Activated B cell treated with CpG ODN at 0.5 μM for 24 hours (primary cell): ENCODE measurements around the gene C1QBP. TPM values are rescaled to one million over a fixed set of nuclear protein-coding genes. Genes with fewer than 3 reads are reported as not detected.

ENCODE experiments used
- ATAC-seq: fragments of 200-7000 bp; cut with Tn5 transposase; one replicate; pipeline ENCODE4 v1.10.0; 2021; ENCODE audit warnings: low read depth, mild to moderate bottlenecking, moderate library complexity
- CTCF ChIA-PET: fragments of 350-600 bp; sonication (Branson Sonifier 250); formaldehyde crosslinking; loops from one replicate; lab custom pipeline; 2021; ENCODE audit warnings: antibody characterized with exemption; lab: Charles Lee
- POLR2A ChIA-PET: fragments of 350-600 bp; sonication (Branson Sonifier 250); formaldehyde crosslinking; loops from one replicate; lab custom pipeline; 2021; ENCODE audit warnings: antibody characterized with exemption; lab: Charles Lee
- DNase-seq: peaks from one replicate; pipeline ENCODE4 v3.0.0; 2022
- H3K27ac Mint-ChIP-seq: one replicate; pipeline ENCODE4 v1.8.0; 2020; ENCODE audit warnings: mixed read lengths
- H3K27me3 Mint-ChIP-seq: one replicate; pipeline ENCODE4 v1.8.0; 2021; ENCODE audit warnings: mixed read lengths
- H3K36me3 Mint-ChIP-seq: one replicate; pipeline ENCODE4 v1.8.0; 2021; ENCODE audit warnings: low read depth, mixed read lengths
- H3K4me1 Mint-ChIP-seq: one replicate; pipeline ENCODE4 v1.8.0; 2021; ENCODE audit warnings: mixed read lengths
- H3K4me3 Mint-ChIP-seq: one replicate; pipeline ENCODE4 v1.8.0; 2020; ENCODE audit warnings: mild to moderate bottlenecking, mixed read lengths
- H3K9me3 Mint-ChIP-seq: one replicate; pipeline ENCODE4 v1.8.0; 2020; ENCODE audit warnings: mixed read lengths
- CTCF ChIP-seq: fragments of 200-600 bp; IDR thresholded peaks from one replicate; pipeline ENCODE4 v1.8.0; 2022; ENCODE audit warnings: antibody characterized with exemption, mild to moderate bottlenecking
- intact Hi-C: fragments of 100-400 bp; cut with micrococcal nuclease; formaldehyde crosslinking; loops from one replicate; pipeline ENCODE4 v1.15.1; 2024
- total RNA-seq: library from RNA; stranded (reverse); gene quantifications from 2 replicates; pipeline ENCODE4 v1.2.3, GENCODE V29; 2022

Gene C1QBP
- total RNA-seq, 1 donor from 2014 or later = 160 TPM

- H3K4me1 Mint-ChIP-seq = peaks cover 26% of the 10 kb centered on the region
- no peaks in the 10 kb centered on the region for H3K9me3 Mint-ChIP-seq
- H3K27ac Mint-ChIP-seq = no peak overlapping the region
- no peak for TF ChIP-seq CTCF
- intact Hi-C loops = no loop called here
- no peak overlapping the region for H3K4me3 Mint-ChIP-seq
- ChIA-PET CTCF (interaction anchor here (1.9 kb wide), 1 partner anchor 14 kb away, joined by 7 read pairs; the partner anchor contains the start of gene C1QBP), POLR2A (interaction anchor here (0.7 kb wide), 1 partner anchor 38 kb away, joined by 3 read pairs; no protein-coding TSS in a partner anchor)
- no peak for ATAC-seq
- H3K36me3 Mint-ChIP-seq = peaks cover 89% of the 10 kb centered on the region
- no peak for DNase-seq
- no peaks in the 10 kb centered on the region for H3K27me3 Mint-ChIP-seq
These were observed 13.1 kb downstream of the C1QBP start for GRCh38 chr17:5425826-5426225.

- no peak for ATAC-seq
- H3K9me3 Mint-ChIP-seq = no peaks in the 10 kb centered on the region
- no peak overlapping the region for H3K4me3 Mint-ChIP-seq
- peaks cover 91% of the 10 kb centered on the region for H3K36me3 Mint-ChIP-seq
- H3K27me3 Mint-ChIP-seq = no peaks in the 10 kb centered on the region
- DNase-seq = no peak
- H3K4me1 Mint-ChIP-seq = peaks cover 28% of the 10 kb centered on the region
- H3K27ac Mint-ChIP-seq = no peak overlapping the region
- TF ChIP-seq CTCF = no peak
- ChIA-PET CTCF (no interaction called here), POLR2A (interaction anchor here (0.7 kb wide), 1 partner anchor 39 kb away, joined by 3 read pairs; no protein-coding TSS in a partner anchor)
- intact Hi-C loops = no loop called here
These were observed 14.0 kb downstream of the C1QBP start for GRCh38 chr17:5424909-5425308.

GRCh38 chr17:5422505-5422904 is 16.4 kb downstream of the C1QBP start:
- no peak for TF ChIP-seq CTCF
- no peak overlapping the region for H3K4me3 Mint-ChIP-seq
- H3K9me3 Mint-ChIP-seq = no peaks in the 10 kb centered on the region
- intact Hi-C loops = no loop called here
- no peak for ATAC-seq
- no peaks in the 10 kb centered on the region for H3K27me3 Mint-ChIP-seq
- DNase-seq = no peak
- POLR2A ChIA-PET = no interaction called here
- CTCF ChIA-PET = interaction anchor here (0.9 kb wide), 1 partner anchor 17 kb away, joined by 3 read pairs; the partner anchor contains the start of gene C1QBP
- H3K27ac Mint-ChIP-seq = no peak overlapping the region
- H3K36me3 Mint-ChIP-seq = peaks cover 82% of the 10 kb centered on the region
- H3K4me1 Mint-ChIP-seq = peaks cover 39% of the 10 kb centered on the region

GRCh38 chr17:5419959-5420653 is 18.8 kb downstream of the C1QBP start, which contains the start of gene RPAIN:
Gene RPAIN (plus strand): TSS chr17:5420182. CDS start chr17:5420211, 29 bp downstream.
- POLR2A ChIA-PET = interaction anchor here (0.9 to 3.5 kb wide), 16 partner anchors 9 to 473 kb away, joined by 3 to 39 read pairs (median 7); partner anchors contain the start of genes C1QBP, DERL2, DHX33 and MIS12
- peaks cover 51% of the 10 kb centered on the region for H3K4me1 Mint-ChIP-seq
- H3K36me3 Mint-ChIP-seq = peaks cover 75% of the 10 kb centered on the region
- CTCF ChIA-PET = interaction anchor here (2.5 kb wide), 1 partner anchor 20 kb away, joined by 24 read pairs; the partner anchor contains the start of gene C1QBP
- no peak for TF ChIP-seq CTCF
- no peaks in the 10 kb centered on the region for H3K9me3 Mint-ChIP-seq
- H3K27ac Mint-ChIP-seq = peak within 1 kb of the TSS; percentile 100
- DNase-seq (peak; percentile 85), ATAC-seq (peak; percentile 66)
- H3K27me3 Mint-ChIP-seq = no peaks in the 10 kb centered on the region
- peak within 1 kb of the TSS; percentile 100 for H3K4me3 Mint-ChIP-seq
- intact Hi-C loops = loop anchor here (1.0 to 5.0 kb wide), 6 partner anchors 19 to 1278 kb away; partner anchors contain the start of genes C1QBP, CYB5D2, DERL2 and MIS12
